Mesenchymal stem cell (in vitro differentiated cells and primary cell): Measurements from ENCODE around the gene WDR13.

Experiments used
- DNase-seq: peaks from one replicate; pipeline ENCODE4 v3.0.0-alpha.2; 2013
- H2AFZ ChIP-seq: one replicate; pipeline ENCODE4 v1.6.1; 2013; ENCODE audit warnings: low read depth, mild to moderate bottlenecking, control low read depth, inconsistent platforms, low read length, moderate library complexity
- H2AK5ac ChIP-seq: 2 replicates; pipeline ENCODE4 v1.6.1; 2013; ENCODE audit warnings: low read length, moderate library complexity, mild to moderate bottlenecking, inconsistent platforms; ENCODE audit not compliant: severe bottlenecking
- H2BK120ac ChIP-seq: one replicate; pipeline ENCODE4 v1.6.1; 2013; ENCODE audit warnings: low read depth, mild to moderate bottlenecking, inconsistent platforms, low read length, moderate library complexity
- H2BK12ac ChIP-seq, 2 experiments: one replicate each; pipeline ENCODE4 v1.6.1; 2013; ENCODE audit warnings: inconsistent platforms in 2 of 2, low read length in 2 of 2, mild to moderate bottlenecking in 2 of 2, moderate library complexity in 2 of 2, control low read depth in 1 of 2
- H2BK15ac ChIP-seq: one replicate; pipeline ENCODE4 v1.6.1; 2013; ENCODE audit warnings: mild to moderate bottlenecking, low read depth, inconsistent platforms; ENCODE audit not compliant: poor library complexity, severe bottlenecking
- H2BK5ac ChIP-seq: 2 replicates; pipeline ENCODE4 v1.6.1; 2013; ENCODE audit warnings: low read depth, mild to moderate bottlenecking, low read length, control low read depth, inconsistent platforms; ENCODE audit not compliant: poor library complexity, severe bottlenecking
- H3K14ac ChIP-seq, 2 experiments: one replicate each; pipeline ENCODE4 v1.6.1; 2013; ENCODE audit warnings: inconsistent platforms in 2 of 2, low read length in 2 of 2, control low read depth in 1 of 2, mild to moderate bottlenecking in 1 of 2, moderate library complexity in 1 of 2
- H3K18ac ChIP-seq, 2 experiments: one replicate each; pipeline ENCODE4 v1.6.1; 2013; ENCODE audit warnings: inconsistent platforms in 2 of 2, low read length in 2 of 2, control low read depth in 1 of 2, low read depth in 1 of 2, mild to moderate bottlenecking in 1 of 2
- H3K23ac ChIP-seq, 2 experiments: one replicate each; pipeline ENCODE4 v1.6.1; 2013; ENCODE audit warnings: inconsistent platforms in 2 of 2, low read length in 2 of 2, mild to moderate bottlenecking in 2 of 2, moderate library complexity in 2 of 2, control low read depth in 1 of 2
- H3K27ac ChIP-seq: 2 replicates; pipeline ENCODE4 v1.5.1; 2013; ENCODE audit warnings: mild to moderate bottlenecking, moderate library complexity, low read length, control low read depth, inconsistent platforms; ENCODE audit not compliant: poor library complexity, severe bottlenecking
- H3K27me3 ChIP-seq, 2 experiments: 2 replicates each; pipeline versions ENCODE4 v1.6.1 to v1.7.0; 2013; ENCODE audit warnings: low read length in 2 of 2, mild to moderate bottlenecking in 2 of 2, moderate library complexity in 2 of 2, control low read depth in 1 of 2, inconsistent platforms in 1 of 2; ENCODE audit not compliant: control insufficient read depth in 1 of 2, insufficient read depth in 1 of 2
- H3K36me3 ChIP-seq, 2 experiments: 2 replicates each; pipeline versions ENCODE4 v1.6.1 to v1.7.0; 2013; ENCODE audit warnings: low read length in 2 of 2, control low read depth in 1 of 2, inconsistent platforms in 1 of 2, low read depth in 1 of 2, mild to moderate bottlenecking in 1 of 2; ENCODE audit not compliant: insufficient read depth in 2 of 2, control insufficient read depth in 1 of 2
- H3K4ac ChIP-seq, 2 experiments: one replicate each; pipeline ENCODE4 v1.6.1; 2013; ENCODE audit warnings: inconsistent platforms in 2 of 2, low read length in 2 of 2, mild to moderate bottlenecking in 2 of 2, moderate library complexity in 2 of 2, control low read depth in 1 of 2, low read depth in 1 of 2
- H3K4me1 ChIP-seq: 2 replicates; pipeline ENCODE4 v1.6.1; 2013; ENCODE audit warnings: low read depth, low read length, control low read depth; ENCODE audit not compliant: control insufficient read depth, insufficient read depth
- H3K4me2 ChIP-seq: 2 replicates; pipeline ENCODE4 v1.6.1; 2013; ENCODE audit warnings: low read length, mild to moderate bottlenecking, inconsistent platforms; ENCODE audit not compliant: poor library complexity, severe bottlenecking
- H3K4me3 ChIP-seq, 2 experiments: 2 replicates each; pipeline versions ENCODE4 v1.5.1 to v1.7.0; 2013; ENCODE audit warnings: low read length in 2 of 2, mild to moderate bottlenecking in 2 of 2, control low read depth in 1 of 2, low read depth in 1 of 2; ENCODE audit not compliant: insufficient read depth in 1 of 2
- H3K79me1 ChIP-seq: replicated peaks from 2 replicates; pipeline ENCODE4 v1.6.1; 2013; ENCODE audit warnings: mild to moderate bottlenecking, control low read depth, low read length, inconsistent platforms; ENCODE audit not compliant: poor library complexity, severe bottlenecking
- H3K9ac ChIP-seq: 2 replicates; pipeline ENCODE4 v1.7.0; 2013; ENCODE audit warnings: mild to moderate bottlenecking, low read length, moderate library complexity
- H3K9me3 ChIP-seq: 2 replicates; pipeline ENCODE4 v1.7.0; 2013; ENCODE audit warnings: mild to moderate bottlenecking, low read length; ENCODE audit not compliant: control insufficient read depth
- H4K8ac ChIP-seq: one replicate; pipeline ENCODE4 v1.6.1; 2013; ENCODE audit warnings: inconsistent platforms, mild to moderate bottlenecking, low read length, moderate library complexity
- H4K91ac ChIP-seq: one replicate; pipeline ENCODE4 v1.6.1; 2013; ENCODE audit warnings: mild to moderate bottlenecking, low read length, inconsistent platforms
- WGBS: methylation state at CpG from one replicate; pipeline ENCODE4 v1.1.7; 2013; ENCODE audit warnings: mixed read lengths; 5-methylcytosine and 5-hydroxymethylcytosine counted together

The WDR13 gene

GRCh38 chrX:48613502-48614160 is 16.3 kb downstream of the WDR13 start:
- H4K91ac ChIP-seq: no peak overlapping the region
- H4K8ac ChIP-seq: no peak overlapping the region
- H3K4me2 ChIP-seq: no peak overlapping the region
- no peaks in the 10 kb centered on the region for H3K9me3 ChIP-seq
- peaks cover 7% of the 10 kb centered on the region for H3K4me1 ChIP-seq
- WGBS: 87% methylated on average over 4 of the region's 6 CpGs
- no peak overlapping the region for H3K14ac ChIP-seq
- H3K23ac ChIP-seq: no peak overlapping the region
- H3K9ac ChIP-seq: no peak overlapping the region
- H3K18ac ChIP-seq: no peak overlapping the region
- H3K79me1 ChIP-seq: no peaks in the 10 kb centered on the region
- H2AFZ ChIP-seq: no peak overlapping the region
- H3K36me3 ChIP-seq: no peaks in the 10 kb centered on the region
- no peak overlapping the region for H2AK5ac ChIP-seq
- no peak overlapping the region for H2BK15ac ChIP-seq
- H2BK12ac ChIP-seq: no peak overlapping the region
- H2BK120ac ChIP-seq: no peak overlapping the region
- no peak overlapping the region for H3K27ac ChIP-seq
- no peak overlapping the region for H3K4me3 ChIP-seq
- no peak overlapping the region for H3K4ac ChIP-seq
- H2BK5ac ChIP-seq: no peak overlapping the region
- peaks cover 0 to 12% of the 10 kb centered on the region in 2 experiments for H3K27me3 ChIP-seq
- DNase-seq: no peak

- Histone ChIP-seq H3K18ac (peak overlapping the region in 1 of 2 experiments; percentile 40), H3K79me1 (no peaks in the 10 kb centered on the region), H2BK5ac (no peak overlapping the region), H3K23ac (no peak overlapping the region), H3K36me3 (no peaks in the 10 kb centered on the region), H3K14ac (no peak overlapping the region), H4K91ac (no peak overlapping the region), H3K9ac (no peak overlapping the region), H3K27ac (no peak overlapping the region), H2BK120ac (no peak overlapping the region), H4K8ac (no peak overlapping the region), H3K4me2 (no peak overlapping the region), H3K4ac (no peak overlapping the region), H3K27me3 (peaks cover 0 to 12% of the 10 kb centered on the region in 2 experiments), H2AFZ (no peak overlapping the region), H2BK15ac (no peak overlapping the region), H2BK12ac (no peak overlapping the region), H3K4me1 (peaks cover 7% of the 10 kb centered on the region), H2AK5ac (no peak overlapping the region), H3K4me3 (no peak overlapping the region), H3K9me3 (no peaks in the 10 kb centered on the region)
- no peak for DNase-seq
- 45% methylated on average over 5 of the region's 5 CpGs for WGBS
These were observed 19.3 kb downstream of the WDR13 start for GRCh38 chrX:48616576-48616975.

- no peak overlapping the region for H3K9ac ChIP-seq
- H2BK5ac ChIP-seq: no peak overlapping the region
- H2BK15ac ChIP-seq: no peak overlapping the region
- no peak overlapping the region for H4K91ac ChIP-seq
- H3K4me2 ChIP-seq: no peak overlapping the region
- H3K79me1 ChIP-seq: no peaks in the 10 kb centered on the region
- H2AFZ ChIP-seq: no peak overlapping the region
- no peak overlapping the region for H2AK5ac ChIP-seq
- H3K4me3 ChIP-seq: no peak overlapping the region
- H2BK120ac ChIP-seq: no peak overlapping the region
- H3K14ac ChIP-seq: no peak overlapping the region
- peaks cover 0 to 12% of the 10 kb centered on the region in 2 experiments for H3K27me3 ChIP-seq
- WGBS: 81% methylated on average over 7 of the region's 8 CpGs
- no peak overlapping the region for H4K8ac ChIP-seq
- no peaks in the 10 kb centered on the region for H3K9me3 ChIP-seq
- no peak overlapping the region for H3K27ac ChIP-seq
- no peak for DNase-seq
- no peak overlapping the region for H3K4ac ChIP-seq
- peaks cover 7% of the 10 kb centered on the region for H3K4me1 ChIP-seq
- no peak overlapping the region for H3K23ac ChIP-seq
- H3K36me3 ChIP-seq: no peaks in the 10 kb centered on the region
- H2BK12ac ChIP-seq: no peak overlapping the region
- H3K18ac ChIP-seq: no peak overlapping the region
These were observed 20.4 kb downstream of the WDR13 start for GRCh38 chrX:48617542-48618340.

GRCh38 chrX:48626401-48627298 is 29.4 kb downstream of the WDR13 start:
- Histone ChIP-seq H2BK15ac (no peak overlapping the region), H3K4ac (no peak overlapping the region), H3K4me3 (no peak overlapping the region), H3K27me3 (no peaks in the 10 kb centered on the region), H2BK12ac (no peak overlapping the region), H3K9me3 (no peaks in the 10 kb centered on the region), H3K79me1 (no peaks in the 10 kb centered on the region), H3K4me1 (peaks cover under 1% of the 10 kb centered on the region), H3K36me3 (no peaks in the 10 kb centered on the region), H2BK5ac (no peak overlapping the region), H3K14ac (no peak overlapping the region), H4K91ac (no peak overlapping the region), H3K9ac (no peak overlapping the region), H2BK120ac (no peak overlapping the region), H3K4me2 (no peak overlapping the region), H2AFZ (no peak overlapping the region), H2AK5ac (no peak overlapping the region), H3K23ac (no peak overlapping the region), H3K18ac (no peak overlapping the region), H3K27ac (no peak overlapping the region), H4K8ac (no peak overlapping the region)
- DNase-seq: peak; percentile 24
- WGBS: 80% methylated on average over 1 of the region's 5 CpGs
